Nephron progenitor cell (in vitro differentiated cells): Measurements from ENCODE around the gene NME1.

Experiments
- DNase-seq: peaks from one replicate; pipeline ENCODE4 v3.0.0; 2021
- H3K27ac Mint-ChIP-seq: 2 replicates; pipeline ENCODE4 v1.8.0; 2021; ENCODE audit warnings: mild to moderate bottlenecking, moderate library complexity, mixed read lengths
- H3K27me3 Mint-ChIP-seq: 2 replicates; pipeline ENCODE4 v1.8.0; 2021; ENCODE audit warnings: mild to moderate bottlenecking, low read depth, mixed read lengths; ENCODE audit not compliant: poor library complexity
- H3K36me3 Mint-ChIP-seq: 2 replicates; pipeline ENCODE4 v1.8.0; 2021; ENCODE audit warnings: low read depth, mixed read lengths
- H3K4me1 Mint-ChIP-seq: 2 replicates; pipeline ENCODE4 v1.8.0; 2021; ENCODE audit warnings: mixed read lengths
- H3K4me3 Mint-ChIP-seq: 2 replicates; pipeline ENCODE4 v1.8.0; 2021; ENCODE audit warnings: mild to moderate bottlenecking, moderate library complexity, mixed read lengths
- H3K9me3 Mint-ChIP-seq: 2 replicates; pipeline ENCODE4 v1.8.0; 2021; ENCODE audit warnings: mild to moderate bottlenecking, moderate library complexity, mixed read lengths
- TF ChIP-seq, protein P1 (sequence below): fragments of 200-600 bp; sonication (generic); IDR thresholded peaks from 2 replicates; pipeline ENCODE4 v1.5.0; 2021; ENCODE audit warnings: antibody characterized with exemption

Gene NME1

DNA sequence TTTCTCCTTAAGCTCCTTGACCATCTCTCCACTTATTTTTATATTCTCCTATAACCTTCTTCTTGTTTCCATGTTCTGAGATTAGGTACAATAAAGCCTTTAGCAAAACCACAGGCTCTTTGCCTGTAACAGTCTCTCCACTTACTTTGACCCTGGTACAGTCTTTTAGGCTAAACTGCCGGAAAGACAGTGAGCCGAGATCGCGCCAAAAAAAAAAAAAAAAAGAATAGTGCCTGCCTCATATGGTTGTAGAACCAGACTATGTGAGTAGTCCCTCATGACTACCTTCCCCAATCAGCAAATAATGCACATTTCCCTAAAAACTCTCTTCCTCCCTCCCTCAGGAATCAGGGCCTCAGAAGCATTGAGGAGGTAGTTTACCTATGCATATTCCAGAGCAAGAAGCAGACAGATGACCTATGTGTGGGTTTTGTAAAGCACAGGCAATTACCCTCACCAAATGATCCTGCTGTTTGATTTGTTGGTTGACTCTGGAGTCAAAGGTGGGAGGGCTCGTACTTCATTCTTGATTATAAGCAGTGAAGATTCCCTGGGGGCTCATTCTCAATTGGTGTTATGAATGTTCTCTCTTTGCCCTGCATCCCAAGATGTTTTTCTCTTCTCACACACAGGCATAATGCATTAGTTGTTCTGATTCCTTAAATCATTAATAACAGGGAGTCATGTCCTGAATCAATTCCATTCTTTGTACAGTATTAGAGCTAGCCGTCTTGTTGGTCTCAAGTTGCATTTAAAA lies 8.9 kb upstream of the NME1 start:
- H3K9me3 Mint-ChIP-seq: no peaks in the 10 kb centered on the region
- DNase-seq: no peak
- peaks cover 10% of the 10 kb centered on the region for H3K27me3 Mint-ChIP-seq
- no peak overlapping the region for H3K4me3 Mint-ChIP-seq
- H3K4me1 Mint-ChIP-seq: peaks cover 29% of the 10 kb centered on the region
- no peaks in the 10 kb centered on the region for H3K36me3 Mint-ChIP-seq
- peak overlapping the region; percentile 66 for H3K27ac Mint-ChIP-seq
- TF ChIP-seq, protein P1, sequence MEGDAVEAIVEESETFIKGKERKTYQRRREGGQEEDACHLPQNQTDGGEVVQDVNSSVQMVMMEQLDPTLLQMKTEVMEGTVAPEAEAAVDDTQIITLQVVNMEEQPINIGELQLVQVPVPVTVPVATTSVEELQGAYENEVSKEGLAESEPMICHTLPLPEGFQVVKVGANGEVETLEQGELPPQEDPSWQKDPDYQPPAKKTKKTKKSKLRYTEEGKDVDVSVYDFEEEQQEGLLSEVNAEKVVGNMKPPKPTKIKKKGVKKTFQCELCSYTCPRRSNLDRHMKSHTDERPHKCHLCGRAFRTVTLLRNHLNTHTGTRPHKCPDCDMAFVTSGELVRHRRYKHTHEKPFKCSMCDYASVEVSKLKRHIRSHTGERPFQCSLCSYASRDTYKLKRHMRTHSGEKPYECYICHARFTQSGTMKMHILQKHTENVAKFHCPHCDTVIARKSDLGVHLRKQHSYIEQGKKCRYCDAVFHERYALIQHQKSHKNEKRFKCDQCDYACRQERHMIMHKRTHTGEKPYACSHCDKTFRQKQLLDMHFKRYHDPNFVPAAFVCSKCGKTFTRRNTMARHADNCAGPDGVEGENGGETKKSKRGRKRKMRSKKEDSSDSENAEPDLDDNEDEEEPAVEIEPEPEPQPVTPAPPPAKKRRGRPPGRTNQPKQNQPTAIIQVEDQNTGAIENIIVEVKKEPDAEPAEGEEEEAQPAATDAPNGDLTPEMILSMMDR: no peak

DNA sequence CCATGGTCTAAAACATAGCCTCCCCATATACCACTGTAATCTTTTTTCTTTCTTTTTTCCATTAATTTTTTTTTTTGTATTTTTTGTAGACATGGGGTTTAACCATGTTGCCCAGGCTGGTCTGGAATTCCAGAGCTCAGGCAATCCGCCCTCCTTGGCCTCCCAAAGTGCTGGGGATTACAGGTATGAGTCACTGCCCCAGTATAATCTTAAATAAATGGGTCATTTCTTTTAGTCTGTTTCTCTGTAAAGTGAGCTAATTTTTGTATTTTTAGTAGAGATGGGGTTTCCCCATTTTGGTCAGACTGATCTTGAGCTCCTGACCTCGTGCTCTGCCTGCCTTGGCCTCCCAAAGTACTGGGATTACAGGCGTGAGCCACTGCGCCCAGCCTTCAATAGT lies 5.7 kb upstream of the NME1 start:
- Mint-ChIP-seq H3K4me3 (no peak overlapping the region), H3K27me3 (peaks cover 10% of the 10 kb centered on the region), H3K27ac (no peak overlapping the region), H3K36me3 (no peaks in the 10 kb centered on the region), H3K4me1 (peaks cover 28% of the 10 kb centered on the region), H3K9me3 (no peaks in the 10 kb centered on the region)
- TF ChIP-seq, protein P1: no peak
- DNase-seq: no peak

DNA sequence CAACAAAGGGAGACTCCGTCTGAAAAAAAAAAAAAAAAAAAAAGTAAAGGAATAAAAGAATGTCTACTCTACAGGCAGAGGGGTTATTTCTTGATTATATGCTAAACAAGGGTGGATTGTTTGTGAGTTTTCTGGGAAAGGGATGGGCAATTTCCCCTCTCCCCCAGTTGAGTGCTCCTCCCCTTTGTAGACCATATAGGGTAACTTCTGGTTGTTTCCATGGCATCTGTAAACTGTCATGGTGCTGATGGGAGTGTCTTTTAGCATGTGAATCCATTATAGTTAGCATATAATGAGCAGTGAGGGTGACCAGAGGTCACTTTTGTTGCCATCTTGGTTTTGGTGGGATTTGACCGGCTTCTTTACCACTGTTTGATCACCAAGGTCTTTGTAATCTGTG lies 4.2 kb upstream of the NME1 start:
- Mint-ChIP-seq H3K27me3 (peaks cover 10% of the 10 kb centered on the region), H3K4me1 (peaks cover 22% of the 10 kb centered on the region), H3K27ac (no peak overlapping the region), H3K9me3 (no peaks in the 10 kb centered on the region), H3K36me3 (no peaks in the 10 kb centered on the region), H3K4me3 (no peak overlapping the region)
- TF ChIP-seq, protein P1: no peak
- no peak for DNase-seq

DNA sequence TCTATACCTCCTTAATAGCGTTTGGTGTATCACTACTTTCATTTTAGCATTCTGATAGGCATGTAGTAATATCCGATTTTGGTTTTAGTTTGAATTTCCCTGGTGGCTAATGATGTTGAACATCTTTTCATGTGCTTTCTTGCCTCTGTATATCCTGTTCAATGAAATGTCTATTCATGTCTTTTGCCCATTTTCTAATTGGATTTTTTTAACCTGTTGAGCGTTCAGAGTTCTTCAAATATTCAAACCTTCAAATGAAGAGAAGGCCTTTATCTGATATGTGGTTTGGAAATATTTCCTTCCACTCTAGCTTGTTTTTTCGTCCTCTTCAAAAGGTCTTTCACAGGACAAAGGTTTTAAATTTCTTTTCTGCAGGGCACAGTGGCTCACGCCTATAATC lies 2.4 kb upstream of the NME1 start:
- TF ChIP-seq, protein P1: no peak
- no peak overlapping the region for H3K4me3 Mint-ChIP-seq
- no peak overlapping the region for H3K27ac Mint-ChIP-seq
- DNase-seq: no peak
- H3K9me3 Mint-ChIP-seq: no peaks in the 10 kb centered on the region
- H3K36me3 Mint-ChIP-seq: peaks cover 6% of the 10 kb centered on the region
- peaks cover 10% of the 10 kb centered on the region for H3K4me1 Mint-ChIP-seq
- H3K27me3 Mint-ChIP-seq: peaks cover 7% of the 10 kb centered on the region

DNA sequence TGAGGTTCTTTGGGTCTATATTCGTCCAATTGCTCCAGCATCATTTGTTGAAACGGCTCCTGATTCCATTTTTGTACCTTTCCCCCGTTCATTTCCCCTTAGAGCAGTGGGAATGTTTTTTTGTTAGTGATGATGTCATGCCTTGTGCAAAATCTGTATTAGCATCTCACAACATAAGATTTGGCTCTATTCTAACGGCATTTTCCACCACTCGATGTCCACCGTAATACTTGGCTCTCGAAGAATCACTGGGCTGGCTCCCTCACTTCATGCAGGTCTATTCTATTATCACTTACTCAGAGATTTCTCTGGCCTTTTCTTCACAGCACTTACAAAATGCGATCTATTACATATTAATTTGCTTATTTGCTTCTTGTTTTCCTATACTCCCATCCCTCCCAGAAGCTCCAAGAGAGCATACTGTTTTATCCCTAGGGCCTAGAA lies 571 bp upstream of the NME1 start:
- no peak for DNase-seq
- Mint-ChIP-seq H3K27me3 (peaks cover 2% of the 10 kb centered on the region), H3K27ac (no peak overlapping the region), H3K36me3 (peaks cover 23% of the 10 kb centered on the region), H3K4me1 (peaks cover 5% of the 10 kb centered on the region), H3K4me3 (no peak overlapping the region), H3K9me3 (no peaks in the 10 kb centered on the region)
- TF ChIP-seq, protein P1: no peak

DNA sequence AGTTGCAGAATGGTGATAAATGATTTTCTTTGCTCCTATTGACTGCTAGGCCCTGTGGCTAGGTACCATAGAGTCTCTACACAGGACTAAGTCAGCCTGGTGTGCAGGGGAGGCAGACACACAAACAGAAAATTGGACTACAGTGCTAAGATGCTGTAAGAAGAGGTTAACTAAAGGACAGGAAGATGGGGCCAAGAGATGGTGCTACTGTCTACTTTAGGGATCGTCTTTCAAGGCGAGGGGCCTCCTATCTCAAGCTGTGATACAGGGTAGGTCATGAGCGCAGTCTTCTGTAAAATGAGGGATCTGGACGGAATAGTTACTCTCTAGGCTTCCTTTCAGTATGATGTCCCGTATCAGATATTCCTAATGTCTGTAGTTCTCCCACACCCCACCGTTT lies 817 bp downstream of the NME1 start:
- no peak for DNase-seq
- no peak overlapping the region for H3K27ac Mint-ChIP-seq
- no peaks in the 10 kb centered on the region for H3K9me3 Mint-ChIP-seq
- TF ChIP-seq, protein P1: no peak
- H3K4me3 Mint-ChIP-seq: no peak overlapping the region
- H3K36me3 Mint-ChIP-seq: peaks cover 34% of the 10 kb centered on the region
- no peaks in the 10 kb centered on the region for H3K27me3 Mint-ChIP-seq
- H3K4me1 Mint-ChIP-seq: peaks cover 5% of the 10 kb centered on the region
